HG03442 (cell line): ENCODE measurements around the gene FOXD4L3.
"Not testable (repeated sequence)": the region's sequence is repeated elsewhere in the genome, so short reads cannot be mapped to it uniquely, and the experiment has no call there.

Experiments
- ATAC-seq: cut with Tn5 transposase; IDR thresholded peaks from one replicate; pipeline ENCODE4 v1.9.1; 2021; ENCODE audit warnings: mild to moderate bottlenecking, moderate library complexity; ENCODE audit not compliant: unreplicated experiment

The FOXD4L3 gene

DNA sequence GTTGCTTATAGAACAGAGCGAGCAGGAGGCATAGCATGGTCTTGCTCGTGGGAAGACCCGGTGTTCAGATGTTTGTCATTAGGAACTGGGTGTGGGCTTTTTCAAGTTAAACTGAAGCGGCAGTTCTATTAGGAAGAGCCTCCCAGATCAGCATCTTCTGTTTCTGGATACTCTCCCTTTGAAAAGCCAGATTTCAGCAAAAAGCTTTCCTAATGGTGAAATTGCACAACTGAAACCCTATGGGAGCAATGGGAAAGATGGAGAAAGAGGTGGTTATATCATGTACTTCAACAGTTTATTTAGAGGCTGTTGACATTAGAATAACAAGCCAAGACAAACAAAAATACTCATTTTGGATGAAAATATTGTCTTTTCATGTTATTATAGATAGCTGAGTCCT lies 41.3 kb downstream of the FOXD4L3 start:
- ATAC-seq, result not testable (repeated sequence)

DNA sequence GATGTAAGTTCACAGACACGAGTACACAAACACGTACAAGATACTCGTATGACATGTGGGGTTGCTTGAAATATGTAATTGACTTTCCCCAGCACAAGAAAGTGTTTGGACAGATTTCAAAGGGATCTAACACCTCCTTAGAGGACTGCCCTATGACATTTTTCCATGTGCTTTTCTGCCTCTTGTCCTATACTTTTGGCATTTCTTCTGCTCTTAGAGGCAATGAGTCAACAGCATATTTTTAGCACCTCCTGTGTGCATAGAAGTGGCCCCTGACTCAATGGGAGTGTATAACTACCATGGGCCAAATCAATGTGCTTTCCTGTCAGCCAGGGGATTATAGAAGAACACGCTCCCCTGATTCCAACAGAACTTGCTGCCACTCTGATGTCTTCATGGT lies 49.0 kb downstream of the FOXD4L3 start:
- not testable (repeated sequence) for ATAC-seq
